Trophoblast cell (in vitro differentiated cells and primary cell): ENCODE measurements around the gene SLC10A1.
A peak's percentile ranks its signal among the peaks of the same experiment; 100 is the strongest.

Experiments used
- DNase-seq, 2 donors: peaks; one replicate each; pipeline ENCODE4 v3.0.0-alpha.2; 2016
- H2AFZ ChIP-seq: 2 replicates; pipeline ENCODE4 v1.6.1; 2013; ENCODE audit warnings: low read length, moderate library complexity, mild to moderate bottlenecking; ENCODE audit not compliant: insufficient read depth, poor library complexity
- H2AK5ac ChIP-seq: 2 replicates; pipeline ENCODE4 v1.6.1; 2013; ENCODE audit warnings: mild to moderate bottlenecking, low read length
- H2BK120ac ChIP-seq: 2 replicates; pipeline ENCODE4 v1.6.1; 2013; ENCODE audit warnings: low read length, mild to moderate bottlenecking, moderate library complexity; ENCODE audit not compliant: insufficient read depth, poor library complexity
- H2BK12ac ChIP-seq: 2 replicates; pipeline ENCODE4 v1.6.1; 2013; ENCODE audit warnings: mild to moderate bottlenecking, low read length, moderate library complexity
- H2BK5ac ChIP-seq: 2 replicates; pipeline ENCODE4 v1.6.1; 2013; ENCODE audit warnings: low read length, low read depth, moderate library complexity, mild to moderate bottlenecking; ENCODE audit not compliant: poor library complexity
- H3K14ac ChIP-seq: 2 replicates; pipeline ENCODE4 v1.6.1; 2013; ENCODE audit warnings: mild to moderate bottlenecking, low read length
- H3K18ac ChIP-seq: 2 replicates; pipeline ENCODE4 v1.6.1; 2013; ENCODE audit warnings: mild to moderate bottlenecking, low read length
- H3K23ac ChIP-seq: 2 replicates; pipeline ENCODE4 v1.6.1; 2013; ENCODE audit warnings: low read length
- H3K27ac ChIP-seq: 2 replicates; pipeline ENCODE4 v1.5.1; 2013; ENCODE audit warnings: low read depth, mild to moderate bottlenecking, inconsistent platforms, low read length, moderate library complexity
- H3K27me3 ChIP-seq: 2 replicates; pipeline ENCODE4 v1.6.1; 2013; ENCODE audit warnings: inconsistent platforms, mild to moderate bottlenecking, low read length, moderate library complexity; ENCODE audit not compliant: insufficient read depth
- H3K36me3 ChIP-seq, 2 experiments: 1 replicate in 1 of 2; 2 replicates in 1 of 2; pipeline ENCODE4 v1.6.1; 2013; ENCODE audit warnings: low read length in 2 of 2, mild to moderate bottlenecking in 2 of 2, moderate library complexity in 1 of 2; ENCODE audit not compliant: insufficient read depth in 2 of 2, control insufficient read depth in 1 of 2
- H3K4ac ChIP-seq: 2 replicates; pipeline ENCODE4 v1.6.1; 2013; ENCODE audit warnings: low read depth, mild to moderate bottlenecking, low read length, moderate library complexity
- H3K4me1 ChIP-seq, 2 experiments: 1 replicate in 1 of 2; 2 replicates in 1 of 2; pipeline ENCODE4 v1.6.1; 2013; ENCODE audit warnings: low read length in 2 of 2, mild to moderate bottlenecking in 2 of 2, moderate library complexity in 1 of 2; ENCODE audit not compliant: insufficient read depth in 2 of 2, control insufficient read depth in 1 of 2
- H3K4me2 ChIP-seq: 2 replicates; pipeline ENCODE4 v1.6.1; 2013; ENCODE audit warnings: inconsistent platforms, mild to moderate bottlenecking, low read length, moderate library complexity
- H3K4me3 ChIP-seq: 2 replicates; pipeline ENCODE4 v1.5.1; 2013; ENCODE audit warnings: mild to moderate bottlenecking, low read depth, low read length, inconsistent platforms
- H3K79me1 ChIP-seq: one replicate; pipeline ENCODE4 v1.6.1; 2013; ENCODE audit warnings: low read length
- H3K79me2 ChIP-seq: 2 replicates; pipeline ENCODE4 v1.6.1; 2013; ENCODE audit warnings: low read length, mild to moderate bottlenecking; ENCODE audit not compliant: control insufficient read depth, insufficient read depth, poor library complexity
- H3K9ac ChIP-seq: 2 replicates; pipeline ENCODE4 v1.6.1; 2013; ENCODE audit warnings: mild to moderate bottlenecking, low read length
- H3K9me3 ChIP-seq: 2 replicates; pipeline ENCODE4 v1.6.1; 2013; ENCODE audit warnings: low read depth, mild to moderate bottlenecking, control low read depth, inconsistent platforms, low read length; ENCODE audit not compliant: insufficient read depth
- H4K12ac ChIP-seq: 2 replicates; pipeline ENCODE4 v1.6.1; 2013; ENCODE audit warnings: low read depth, mild to moderate bottlenecking, low read length, moderate library complexity
- H4K8ac ChIP-seq: 2 replicates; pipeline ENCODE4 v1.6.1; 2013; ENCODE audit warnings: low read depth, mild to moderate bottlenecking, low read length, moderate library complexity
- H4K91ac ChIP-seq: one replicate; pipeline ENCODE4 v1.6.1; 2013; ENCODE audit warnings: low read depth, mild to moderate bottlenecking, low read length, moderate library complexity
- WGBS: extraction: QIAGEN DNeasy Blood & Tissue Kit; methylation state at CpG from one replicate; pipeline ENCODE4 v1.1.7; 2013; ENCODE audit warnings: missing lambda C conversion rate; ENCODE audit not compliant: insufficient read length, insufficient coverage; ENCODE audit errors: extremely low coverage; 5-methylcytosine and 5-hydroxymethylcytosine counted together

Gene SLC10A1

DNA sequence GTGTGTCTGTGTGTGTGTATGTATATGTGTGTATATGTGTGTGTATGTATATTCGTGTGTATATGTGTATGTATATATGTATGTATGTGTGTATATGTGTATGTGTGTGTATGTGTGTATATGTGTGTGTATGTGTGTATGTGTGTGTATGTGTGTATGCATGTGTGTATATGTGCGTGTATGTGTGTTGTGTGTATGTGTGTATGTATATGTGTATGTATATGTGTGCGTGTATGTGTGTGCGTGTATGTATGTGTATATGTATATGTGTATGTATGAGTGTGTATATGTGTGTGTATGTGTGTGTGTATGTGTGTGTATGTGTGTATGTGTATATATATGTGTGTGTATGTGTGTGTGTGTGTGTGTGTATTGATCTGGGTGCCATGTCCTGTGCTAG lies 31.8 kb upstream of the SLC10A1 start:
- H3K4me3 ChIP-seq: no peak overlapping the region
- no peak overlapping the region for H4K12ac ChIP-seq
- H3K79me1 ChIP-seq: no peaks in the 10 kb centered on the region
- H3K4me2 ChIP-seq: no peak overlapping the region
- H3K4ac ChIP-seq: no peak overlapping the region
- H3K27me3 ChIP-seq: no peaks in the 10 kb centered on the region
- no peak overlapping the region for H3K14ac ChIP-seq
- no peak overlapping the region for H4K91ac ChIP-seq
- no peaks in the 10 kb centered on the region for H3K79me2 ChIP-seq
- no peaks in the 10 kb centered on the region for H3K9me3 ChIP-seq
- no peak overlapping the region for H3K9ac ChIP-seq
- no peak overlapping the region for H2AK5ac ChIP-seq
- H3K27ac ChIP-seq: no peak overlapping the region
- H2AFZ ChIP-seq: no peak overlapping the region
- whole genome bisulfite sequencing: 100% methylated on average over 3 of the region's 4 CpGs
- no peak overlapping the region for H2BK12ac ChIP-seq
- H3K36me3 ChIP-seq: no peaks in the 10 kb centered on the region
- H2BK120ac ChIP-seq: no peak overlapping the region
- H3K4me1 ChIP-seq: no peaks in the 10 kb centered on the region
- H4K8ac ChIP-seq: no peak overlapping the region
- H3K23ac ChIP-seq: no peak overlapping the region
- H3K18ac ChIP-seq: no peak overlapping the region
- no peak for DNase-seq
- no peak overlapping the region for H2BK5ac ChIP-seq

DNA sequence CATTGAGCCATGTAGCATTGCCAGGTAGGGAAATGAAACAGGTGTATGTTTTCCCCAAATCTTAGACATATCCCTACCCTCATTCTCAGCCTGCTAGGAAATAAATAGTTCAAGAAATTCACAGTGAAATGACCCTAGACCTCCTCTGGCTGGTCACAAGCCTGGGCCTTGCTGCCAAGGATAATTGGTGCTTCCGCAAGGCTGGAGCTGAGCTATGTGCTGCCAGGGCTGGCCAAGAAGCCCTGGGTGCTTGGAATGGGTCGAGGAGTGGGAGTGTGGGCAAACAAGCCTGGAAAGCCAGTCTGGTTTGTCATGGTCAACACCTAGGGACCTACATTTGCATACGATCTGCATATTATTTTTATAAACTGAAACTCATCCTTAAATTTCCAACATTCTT lies 31.3 kb upstream of the SLC10A1 start:
- WGBS: no CpG with 5 or more reads among the region's 3 CpGs

DNA sequence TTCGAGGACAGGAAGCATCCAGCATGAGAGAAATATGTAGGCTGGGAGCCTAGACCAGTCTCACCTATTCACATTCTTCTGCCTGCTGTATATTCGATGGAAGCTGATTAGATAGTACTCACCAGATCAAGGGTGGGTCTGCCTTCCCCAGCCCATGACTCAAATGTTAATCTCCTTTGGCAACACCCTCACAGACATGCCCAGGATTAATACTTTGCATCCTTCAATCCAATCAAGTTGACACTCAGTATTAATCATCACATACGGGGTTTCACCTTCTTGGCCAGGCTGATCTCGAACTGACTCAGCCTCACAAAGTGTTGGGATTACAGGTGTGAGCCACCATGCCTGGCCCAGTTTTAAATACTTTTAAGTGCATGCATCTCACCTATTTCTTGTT lies 30.5 kb upstream of the SLC10A1 start:
- Histone ChIP-seq H2AK5ac (no peak overlapping the region), H3K4me2 (no peak overlapping the region), H3K18ac (no peak overlapping the region), H2AFZ (no peak overlapping the region), H3K9me3 (peaks cover 3% of the 10 kb centered on the region), H3K27ac (no peak overlapping the region), H3K79me2 (no peaks in the 10 kb centered on the region), H3K4ac (no peak overlapping the region), H4K8ac (no peak overlapping the region), H3K4me3 (no peak overlapping the region), H2BK120ac (no peak overlapping the region), H3K14ac (no peak overlapping the region), H2BK5ac (no peak overlapping the region), H3K27me3 (no peaks in the 10 kb centered on the region), H3K79me1 (no peaks in the 10 kb centered on the region), H3K4me1 (no peaks in the 10 kb centered on the region), H4K12ac (no peak overlapping the region), H3K23ac (no peak overlapping the region), H3K36me3 (no peaks in the 10 kb centered on the region), H3K9ac (no peak overlapping the region), H2BK12ac (no peak overlapping the region), H4K91ac (no peak overlapping the region)
- peak; percentile 77 to 88 for DNase-seq
- no CpG with 5 or more reads among the region's 4 CpGs for WGBS

More for the DNA sequence above, 31.3 kb upstream of the SLC10A1 start:
- no peak overlapping the region for H4K8ac ChIP-seq
- no peak overlapping the region for H3K14ac ChIP-seq
- H4K91ac ChIP-seq: no peak overlapping the region
- H2BK12ac ChIP-seq: no peak overlapping the region
- H3K36me3 ChIP-seq: no peaks in the 10 kb centered on the region
- peaks cover 3% of the 10 kb centered on the region for H3K9me3 ChIP-seq
- no peak overlapping the region for H2BK120ac ChIP-seq
- H3K79me1 ChIP-seq: no peaks in the 10 kb centered on the region
- H3K4me2 ChIP-seq: no peak overlapping the region
- H3K79me2 ChIP-seq: no peaks in the 10 kb centered on the region
- no peak overlapping the region for H2AFZ ChIP-seq
- H3K27ac ChIP-seq: no peak overlapping the region
- H3K27me3 ChIP-seq: no peaks in the 10 kb centered on the region
- H3K23ac ChIP-seq: no peak overlapping the region
- H3K4ac ChIP-seq: no peak overlapping the region
- H3K18ac ChIP-seq: no peak overlapping the region
- no peaks in the 10 kb centered on the region for H3K4me1 ChIP-seq
- no peak overlapping the region for H2AK5ac ChIP-seq
- no peak overlapping the region for H4K12ac ChIP-seq
- no peak overlapping the region for H2BK5ac ChIP-seq
- H3K4me3 ChIP-seq: no peak overlapping the region
- no peak for DNase-seq
- no peak overlapping the region for H3K9ac ChIP-seq

GRCh38 chr14:69822456-69822855 lies 25.4 kb upstream of the SLC10A1 start:
- H3K9me3 ChIP-seq: peaks cover 3% of the 10 kb centered on the region
- H3K4me2 ChIP-seq: no peak overlapping the region
- no peak overlapping the region for H2BK120ac ChIP-seq
- H3K27me3 ChIP-seq: no peaks in the 10 kb centered on the region
- H2BK5ac ChIP-seq: no peak overlapping the region
- H4K12ac ChIP-seq: no peak overlapping the region
- no peaks in the 10 kb centered on the region for H3K79me2 ChIP-seq
- no peak overlapping the region for H3K18ac ChIP-seq
- no peak overlapping the region for H3K23ac ChIP-seq
- no peaks in the 10 kb centered on the region for H3K4me1 ChIP-seq
- no peak for DNase-seq
- no peak overlapping the region for H3K27ac ChIP-seq
- WGBS: no CpG with 5 or more reads among the region's 6 CpGs
- no peak overlapping the region for H4K8ac ChIP-seq
- H3K9ac ChIP-seq: no peak overlapping the region
- H3K4me3 ChIP-seq: no peak overlapping the region
- H3K14ac ChIP-seq: no peak overlapping the region
- H4K91ac ChIP-seq: no peak overlapping the region
- H2BK12ac ChIP-seq: no peak overlapping the region
- no peak overlapping the region for H2AFZ ChIP-seq
- H3K36me3 ChIP-seq: no peaks in the 10 kb centered on the region
- peaks cover 2% of the 10 kb centered on the region for H3K79me1 ChIP-seq
- no peak overlapping the region for H3K4ac ChIP-seq
- H2AK5ac ChIP-seq: no peak overlapping the region
